Measurements from ENCODE around the gene NT5C3B.

Gene NT5C3B

GRCh38 chr17:41806685-41807445 is 29.2 kb downstream of the NT5C3B start:
- DNase-seq = no peak

- no peak for DNase-seq
Observed at GRCh38 chr17:41803049-41804020, 32.7 kb downstream of the NT5C3B start.

- DNase-seq = peak; percentile 73
Observed at GRCh38 chr17:41801374-41802271, 34.4 kb downstream of the NT5C3B start.

- no peak for DNase-seq
Observed at GRCh38 chr17:41800601-41801373, 35.2 kb downstream of the NT5C3B start.

GRCh38 chr17:41799366-41799765 is 36.7 kb downstream of the NT5C3B start:
- no peak for DNase-seq

GRCh38 chr17:41797377-41797776 is 38.7 kb downstream of the NT5C3B start:
- no peak for DNase-seq

GRCh38 chr17:41796121-41796895 is 39.7 kb downstream of the NT5C3B start:
- no peak for DNase-seq

- no peak for DNase-seq
Observed at GRCh38 chr17:41794540-41794975, 41.5 kb downstream of the NT5C3B start.

GRCh38 chr17:41793784-41794539 is 42.1 kb downstream of the NT5C3B start:
- DNase-seq = no peak

GRCh38 chr17:41792845-41793783 is 42.9 kb downstream of the NT5C3B start:
- no peak for DNase-seq

- no peak for DNase-seq
Observed at GRCh38 chr17:41787021-41787418, 49.0 kb downstream of the NT5C3B start.

- DNase-seq = peak; percentile 90
Observed at GRCh38 chr17:41786227-41787020, 49.6 kb downstream of the NT5C3B start, which contains the start of gene JUP. TSS of gene JUP (minus strand) at chr17:41786711. CDS start at chr17:41771854, 14,857 bp downstream.

- no peak for DNase-seq
Observed at GRCh38 chr17:41785859-41786226, 50.2 kb downstream of the NT5C3B start.

GRCh38 chr17:41785091-41785858 is 50.8 kb downstream of the NT5C3B start:
- no peak for DNase-seq

GRCh38 chr17:41784207-41784744 is 51.8 kb downstream of the NT5C3B start:
- DNase-seq = no peak

- no peak for DNase-seq
Observed at GRCh38 chr17:41782142-41782541, 53.9 kb downstream of the NT5C3B start.
